Smooth muscle cell (in vitro differentiated cells): ENCODE results near the gene TRUB2. TPM values are rescaled to one million over a fixed set of nuclear protein-coding genes. Genes with fewer than 3 reads are reported as not detected.

Experiments
- DNase-seq: peaks from one replicate; lab custom pipeline; 2025; ENCODE audit not compliant: unreplicated experiment; lab: John Stamatoyannopoulos, UW
- H2AFZ ChIP-seq: fragments of 200-600 bp; sonication (generic); 2 replicates; pipeline ENCODE4 v1.6.0; 2016; ENCODE audit warnings: antibody characterized with exemption, low read depth, mild to moderate bottlenecking
- H3F3A ChIP-seq: fragments of 200-600 bp; sonication (generic); 2 replicates; pipeline ENCODE4 v1.6.0; 2017; ENCODE audit warnings: antibody characterized with exemption, low read depth
- H3K27ac ChIP-seq: fragments of 200-600 bp; sonication (generic); 2 replicates; pipeline ENCODE4 v1.5.1; 2016; ENCODE audit warnings: low read depth, mild to moderate bottlenecking
- H3K27me3 ChIP-seq: fragments of 200-600 bp; sonication (generic); 2 replicates; pipeline ENCODE4 v1.6.1; 2016; ENCODE audit warnings: low read depth, mild to moderate bottlenecking
- H3K36me3 ChIP-seq: fragments of 200-600 bp; sonication (generic); 2 replicates; pipeline ENCODE4 v1.5.1; 2016; ENCODE audit warnings: low read depth
- H3K4me1 ChIP-seq: fragments of 200-600 bp; sonication (generic); 2 replicates; pipeline ENCODE4 v1.5.1; 2016; ENCODE audit warnings: low read depth
- H3K4me2 ChIP-seq: fragments of 200-600 bp; sonication (generic); 2 replicates; pipeline ENCODE4 v1.6.0; 2016; ENCODE audit warnings: mild to moderate bottlenecking
- H3K4me3 ChIP-seq: fragments of 200-600 bp; sonication (generic); 2 replicates; pipeline ENCODE4 v1.5.1; 2016; ENCODE audit warnings: mild to moderate bottlenecking
- H3K79me2 ChIP-seq: fragments of 200-600 bp; sonication (generic); 2 replicates; pipeline ENCODE4 v1.6.0; 2016; ENCODE audit warnings: low read depth, mild to moderate bottlenecking
- H3K9ac ChIP-seq: fragments of 200-600 bp; sonication (generic); 2 replicates; pipeline ENCODE4 v1.6.0; 2016; ENCODE audit warnings: low read depth
- H3K9me3 ChIP-seq: fragments of 200-600 bp; sonication (generic); replicated peaks from 2 replicates; pipeline ENCODE4 v1.5.1; 2016; ENCODE audit warnings: low read depth
- H4K20me1 ChIP-seq: fragments of 200-600 bp; sonication (generic); 2 replicates; pipeline ENCODE4 v1.6.0; 2016; ENCODE audit warnings: low read depth
- WGBS: methylation state at CpG from one replicate; pipeline ENCODE4 v1.1.7; 2016; ENCODE audit warnings: low lambda C conversion rate; 5-methylcytosine and 5-hydroxymethylcytosine counted together
- polyA plus RNA-seq: library from polyadenylated mRNA; unstranded; fragments of >200 nt; fragmentation: Nextera tagmentation; extraction: Ambion mirVana; gene quantifications from 2 replicates; pipeline ENCODE4 v1.2.1, GENCODE V29; 2016
- total RNA-seq: library from RNA; depleted of rRNA; stranded (reverse); fragments of >200 nt; gene quantifications from 2 replicates; pipeline ENCODE4 v1.2.3, GENCODE V29; 2014
- TF ChIP-seq, protein P1 (sequence below): fragments of 200-600 bp; sonication (generic); IDR thresholded peaks from 2 replicates; pipeline ENCODE4 v1.5.1; 2017; ENCODE audit warnings: borderline replicate concordance, mild to moderate bottlenecking, antibody characterized with exemption; ENCODE audit not compliant: insufficient read depth, poor library complexity, severe bottlenecking

The TRUB2 gene
- total and polyA plus RNA-seq, 2 experiments from 2014 or later, result 9.0 to 33.2 TPM

DNA sequence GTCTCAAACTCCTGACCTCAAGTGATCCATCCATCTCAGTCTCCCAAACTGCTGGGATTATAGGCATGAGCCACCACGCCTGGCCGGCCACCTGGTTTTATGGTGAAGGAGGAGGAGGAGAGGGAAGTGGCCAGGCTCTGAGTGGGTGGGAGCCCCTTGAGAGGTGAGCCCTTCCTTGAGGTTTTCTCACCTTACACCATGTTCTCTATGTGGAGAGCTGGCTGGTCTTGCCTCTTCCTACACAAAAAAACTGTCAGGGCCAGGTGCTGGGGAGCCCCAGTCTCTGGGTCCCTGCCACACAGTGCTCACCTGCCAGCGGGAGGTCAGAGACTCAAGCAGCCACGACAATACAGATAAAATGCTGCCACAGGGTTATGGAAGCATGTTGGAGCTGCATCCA lies 28.1 kb downstream of the TRUB2 start:
- Histone ChIP-seq H3K27ac (no peak overlapping the region), H3K36me3 (no peaks in the 10 kb centered on the region), H3K4me2 (no peak overlapping the region), H3K79me2 (no peaks in the 10 kb centered on the region), H2AFZ (no peak overlapping the region), H3K9ac (no peak overlapping the region), H3F3A (no peaks in the 10 kb centered on the region), H3K9me3 (no peaks in the 10 kb centered on the region), H4K20me1 (no peaks in the 10 kb centered on the region), H3K4me3 (no peak overlapping the region), H3K27me3 (no peaks in the 10 kb centered on the region), H3K4me1 (no peaks in the 10 kb centered on the region)
- 73% methylated on average over 4 of the region's 4 CpGs for WGBS
- no peak for DNase-seq
- TF ChIP-seq, protein P1, sequence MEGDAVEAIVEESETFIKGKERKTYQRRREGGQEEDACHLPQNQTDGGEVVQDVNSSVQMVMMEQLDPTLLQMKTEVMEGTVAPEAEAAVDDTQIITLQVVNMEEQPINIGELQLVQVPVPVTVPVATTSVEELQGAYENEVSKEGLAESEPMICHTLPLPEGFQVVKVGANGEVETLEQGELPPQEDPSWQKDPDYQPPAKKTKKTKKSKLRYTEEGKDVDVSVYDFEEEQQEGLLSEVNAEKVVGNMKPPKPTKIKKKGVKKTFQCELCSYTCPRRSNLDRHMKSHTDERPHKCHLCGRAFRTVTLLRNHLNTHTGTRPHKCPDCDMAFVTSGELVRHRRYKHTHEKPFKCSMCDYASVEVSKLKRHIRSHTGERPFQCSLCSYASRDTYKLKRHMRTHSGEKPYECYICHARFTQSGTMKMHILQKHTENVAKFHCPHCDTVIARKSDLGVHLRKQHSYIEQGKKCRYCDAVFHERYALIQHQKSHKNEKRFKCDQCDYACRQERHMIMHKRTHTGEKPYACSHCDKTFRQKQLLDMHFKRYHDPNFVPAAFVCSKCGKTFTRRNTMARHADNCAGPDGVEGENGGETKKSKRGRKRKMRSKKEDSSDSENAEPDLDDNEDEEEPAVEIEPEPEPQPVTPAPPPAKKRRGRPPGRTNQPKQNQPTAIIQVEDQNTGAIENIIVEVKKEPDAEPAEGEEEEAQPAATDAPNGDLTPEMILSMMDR, result no peak

DNA sequence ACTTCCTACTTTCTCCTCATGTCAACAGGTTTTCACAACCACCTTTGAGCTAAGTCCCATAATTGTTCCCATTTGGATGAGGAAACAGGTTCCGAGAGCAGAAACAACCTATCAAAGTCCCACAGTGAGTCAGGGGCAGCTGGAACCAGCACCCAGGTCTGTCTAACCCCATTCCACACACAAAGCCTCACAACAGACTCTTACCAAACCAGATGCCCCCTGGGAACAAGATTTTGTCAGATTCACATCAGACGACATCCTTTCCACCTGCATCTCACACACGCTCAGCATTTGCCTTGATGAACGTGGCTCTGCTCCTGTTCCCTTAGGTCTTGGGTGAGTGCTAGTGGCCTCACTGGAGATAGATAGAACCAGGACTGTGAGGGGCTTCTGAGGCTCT lies 29.2 kb downstream of the TRUB2 start:
- no peaks in the 10 kb centered on the region for H3K27me3 ChIP-seq
- no peak overlapping the region for H3K9ac ChIP-seq
- no peaks in the 10 kb centered on the region for H4K20me1 ChIP-seq
- H3K27ac ChIP-seq, result no peak overlapping the region
- H3K4me3 ChIP-seq, result no peak overlapping the region
- H3K9me3 ChIP-seq, result no peaks in the 10 kb centered on the region
- TF ChIP-seq, protein P1, result no peak
- no peak overlapping the region for H2AFZ ChIP-seq
- DNase-seq, result no peak
- no peaks in the 10 kb centered on the region for H3F3A ChIP-seq
- 91% methylated on average over 4 of the region's 4 CpGs for WGBS
- H3K79me2 ChIP-seq, result no peaks in the 10 kb centered on the region
- no peaks in the 10 kb centered on the region for H3K36me3 ChIP-seq
- H3K4me2 ChIP-seq, result no peak overlapping the region
- H3K4me1 ChIP-seq, result no peaks in the 10 kb centered on the region

DNA sequence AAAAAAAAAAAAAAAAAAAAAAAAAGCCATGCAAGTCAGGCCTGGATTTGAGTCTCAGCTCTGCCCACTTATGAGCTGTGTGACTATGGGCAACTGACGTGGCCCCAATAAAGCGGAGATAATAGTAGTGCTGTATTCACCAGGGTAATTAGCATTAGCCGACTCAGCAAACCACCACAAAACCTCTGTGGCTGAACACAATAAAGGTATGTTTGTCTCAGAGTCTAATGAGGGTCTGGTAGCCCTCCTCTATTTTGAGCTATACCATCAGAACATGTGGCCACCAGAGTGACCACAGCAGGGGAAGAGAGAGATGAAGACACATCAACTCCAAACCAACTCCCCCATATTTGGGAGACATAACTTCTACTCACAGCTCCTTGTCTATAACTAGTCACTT lies 30.2 kb downstream of the TRUB2 start:
- H2AFZ ChIP-seq, result no peak overlapping the region
- TF ChIP-seq, protein P1, result no peak
- no peak overlapping the region for H3K27ac ChIP-seq
- 89% methylated on average over 3 of the region's 3 CpGs for WGBS
- no peak overlapping the region for H3K9ac ChIP-seq
- H3K4me2 ChIP-seq, result no peak overlapping the region
- H3K79me2 ChIP-seq, result no peaks in the 10 kb centered on the region
- no peaks in the 10 kb centered on the region for H3K4me1 ChIP-seq
- DNase-seq, result no peak
- no peaks in the 10 kb centered on the region for H4K20me1 ChIP-seq
- no peaks in the 10 kb centered on the region for H3K27me3 ChIP-seq
- H3F3A ChIP-seq, result no peaks in the 10 kb centered on the region
- no peak overlapping the region for H3K4me3 ChIP-seq
- H3K36me3 ChIP-seq, result no peaks in the 10 kb centered on the region
- H3K9me3 ChIP-seq, result no peaks in the 10 kb centered on the region

DNA sequence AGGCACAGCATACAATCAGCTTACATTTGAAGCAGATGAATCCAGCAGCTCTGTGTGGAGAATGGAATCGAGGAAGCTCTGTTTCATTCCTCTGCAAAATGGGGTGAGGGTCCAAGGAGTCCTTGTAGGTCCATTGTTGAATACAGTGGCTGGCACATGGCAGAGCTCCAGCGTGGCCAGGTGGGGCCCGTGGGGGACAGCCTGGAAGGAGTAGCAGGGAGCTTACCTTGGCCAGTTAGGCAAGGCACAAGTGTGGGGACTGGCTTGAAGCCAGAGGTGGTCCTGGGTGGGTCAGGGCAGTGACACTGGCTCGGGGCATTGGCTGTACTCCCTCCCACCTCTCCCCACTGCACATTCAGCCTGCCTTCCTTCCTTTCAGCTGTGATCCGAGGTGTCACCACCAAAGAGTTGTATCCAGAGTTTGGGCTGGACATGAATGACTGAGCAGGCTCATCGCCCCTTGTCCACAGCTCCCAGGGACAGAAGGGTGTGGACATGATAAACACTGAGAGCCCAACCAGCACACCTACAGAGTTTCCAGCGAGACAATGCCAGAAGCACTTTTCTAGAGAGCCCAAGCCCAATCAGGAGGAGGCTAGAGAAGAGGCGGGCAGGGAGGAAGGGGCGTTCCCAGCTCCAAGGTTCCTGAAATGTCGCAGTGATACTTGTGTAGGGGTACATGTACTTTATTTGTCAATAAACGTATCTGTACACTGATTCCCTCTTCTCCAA lies 33.8 kb downstream of the TRUB2 start:
- Histone ChIP-seq H3F3A (no peaks in the 10 kb centered on the region), H4K20me1 (no peaks in the 10 kb centered on the region), H3K4me2 (no peak overlapping the region), H2AFZ (no peak overlapping the region), H3K79me2 (no peaks in the 10 kb centered on the region), H3K27ac (no peak overlapping the region), H3K27me3 (no peaks in the 10 kb centered on the region), H3K36me3 (no peaks in the 10 kb centered on the region), H3K9me3 (no peaks in the 10 kb centered on the region), H3K4me1 (no peaks in the 10 kb centered on the region), H3K4me3 (no peak overlapping the region), H3K9ac (no peak overlapping the region)
- no peak for DNase-seq
- 92% methylated on average over 11 of the region's 11 CpGs for WGBS
- TF ChIP-seq, protein P1, result no peak
